Thymus (tissue), 11 donors: ENCODE data around the gene FBN2. TPM values are rescaled to one million over a fixed set of nuclear protein-coding genes. Genes with fewer than 3 reads are reported as not detected.
A peak's percentile ranks its signal among the peaks of the same experiment; 100 is the strongest.

ENCODE experiments used
- DNase-seq, 9 donors: peaks; one replicate each; pipeline ENCODE4 v3.0.0-alpha.2; 2013; ENCODE audit warnings: low spot score in 9 of 9, low read depth in 6 of 9, missing footprints in 1 of 9
- H3K27ac ChIP-seq, 2 donors: one replicate each; pipeline ENCODE4 v1.5.1; 2013; ENCODE audit warnings: control low read depth in 1 of 2, low read depth in 1 of 2, low read length in 1 of 2, mild to moderate bottlenecking in 1 of 2, moderate library complexity in 1 of 2
- H3K27me3 ChIP-seq, 2 donors: one replicate each; pipeline ENCODE4 v1.5.1; 2013; ENCODE audit warnings: low read length in 1 of 2; ENCODE audit not compliant: control insufficient read depth in 2 of 2, insufficient read depth in 1 of 2
- H3K36me3 ChIP-seq, 2 donors: one replicate each; pipeline ENCODE4 v1.5.1; 2013; ENCODE audit warnings: low read length in 1 of 2, mild to moderate bottlenecking in 1 of 2, moderate library complexity in 1 of 2; ENCODE audit not compliant: control insufficient read depth in 2 of 2, insufficient read depth in 2 of 2
- H3K4me1 ChIP-seq, 2 donors: one replicate each; pipeline ENCODE4 v1.5.1; 2013; ENCODE audit warnings: low read length in 2 of 2; ENCODE audit not compliant: control insufficient read depth in 2 of 2, insufficient read depth in 2 of 2
- H3K4me3 ChIP-seq, 2 donors: one replicate each; pipeline ENCODE4 v1.5.1; 2013; ENCODE audit warnings: low read length in 2 of 2, control low read depth in 1 of 2, mild to moderate bottlenecking in 1 of 2
- H3K9me3 ChIP-seq, 2 donors: one replicate each; pipeline ENCODE4 v1.5.1; 2013; ENCODE audit warnings: low read length in 1 of 2, mild to moderate bottlenecking in 1 of 2; ENCODE audit not compliant: control insufficient read depth in 2 of 2, insufficient read depth in 1 of 2
- WGBS: extraction: QIAGEN DNeasy Blood & Tissue Kit; methylation state at CpG from one replicate; pipeline ENCODE4 v1.1.7; 2013; 5-methylcytosine and 5-hydroxymethylcytosine counted together
- polyA plus RNA-seq: library from polyadenylated mRNA; stranded (reverse); fragments of 200-250 nt; gene quantifications from one replicate; pipeline ENCODE4 v1.2.3, GENCODE V29; 2013
- total RNA-seq: library from RNA; stranded (reverse); fragments of 120-200 nt; gene quantifications from one replicate; pipeline ENCODE4 v1.2.4, GENCODE V29; 2013
- donor health status: healthy.

The FBN2 gene
- total and polyA plus RNA-seq, 2 donors = 0.23 to 5.5 TPM

DNA sequence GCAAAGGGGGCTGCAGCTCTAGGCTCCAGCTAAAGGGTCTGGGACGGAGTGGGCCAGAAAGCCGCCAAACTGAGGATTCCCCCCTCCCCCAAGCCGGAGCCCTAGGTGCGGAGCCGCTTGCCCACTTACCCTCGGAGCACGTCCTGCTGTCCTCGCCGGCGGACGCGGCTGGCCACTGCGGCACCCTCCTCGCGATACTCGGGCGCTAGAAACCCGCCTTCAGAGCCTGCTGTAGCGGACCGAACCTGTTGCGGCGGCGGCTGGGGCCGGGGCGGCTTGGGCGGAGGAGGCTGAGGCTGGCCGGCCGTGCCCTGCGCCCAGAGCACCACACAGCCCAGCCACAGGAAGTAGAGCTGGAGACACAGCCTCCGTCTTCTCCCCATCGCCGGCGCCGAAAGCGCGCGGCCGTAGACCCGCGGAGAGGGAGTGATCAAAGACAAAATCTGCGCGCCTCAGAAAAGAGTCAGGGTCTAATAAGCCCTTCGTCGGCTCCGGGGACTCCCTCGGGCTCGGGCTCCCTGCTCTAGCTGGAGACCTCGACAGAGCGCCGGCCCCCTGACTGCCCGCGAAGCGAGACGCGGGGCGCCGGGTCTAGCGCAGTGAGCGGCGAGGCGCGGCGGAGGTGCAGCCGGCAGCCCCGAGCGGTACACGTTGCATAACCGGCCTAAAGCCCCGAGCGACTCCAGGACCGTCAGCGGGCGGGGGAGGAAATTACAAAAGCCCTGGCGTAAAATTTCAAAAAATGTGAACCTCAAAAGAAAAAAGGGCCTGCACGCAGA lies 635 bp downstream of the FBN2 start:
- Histone ChIP-seq H3K9me3 (peaks cover 3 to 9% of the 10 kb centered on the region in 2 donors), H3K36me3 (no peaks in the 10 kb centered on the region), H3K4me3 (peak overlapping the region; percentile 25 to 31), H3K27ac (no peak overlapping the region), H3K4me1 (peaks cover 0 to 15% of the 10 kb centered on the region in 2 donors), H3K27me3 (peaks cover 33 to 49% of the 10 kb centered on the region in 2 donors)
- 2% methylated on average over 75 of the region's 75 CpGs for WGBS
- peak in 1 of 9 donors; percentile 25 for DNase-seq

GRCh38 chr5:128536254-128537220 lies 1.5 kb downstream of the FBN2 start:
- H3K27me3 ChIP-seq = peaks cover 33 to 49% of the 10 kb centered on the region in 2 donors
- H3K36me3 ChIP-seq = no peaks in the 10 kb centered on the region
- peaks cover 3 to 9% of the 10 kb centered on the region in 2 donors for H3K9me3 ChIP-seq
- no peak for DNase-seq
- H3K4me3 ChIP-seq = peak overlapping the region; percentile 25 to 31
- peaks cover 0 to 15% of the 10 kb centered on the region in 2 donors for H3K4me1 ChIP-seq
- 64% methylated on average over 58 of the region's 58 CpGs for WGBS
- no peak overlapping the region for H3K27ac ChIP-seq

- Histone ChIP-seq H3K4me1 (peaks cover 0 to 15% of the 10 kb centered on the region in 2 donors), H3K27me3 (peaks cover 33 to 49% of the 10 kb centered on the region in 2 donors), H3K9me3 (peaks cover 3 to 9% of the 10 kb centered on the region in 2 donors), H3K27ac (no peak overlapping the region), H3K36me3 (no peaks in the 10 kb centered on the region), H3K4me3 (no peak overlapping the region)
- no peak for DNase-seq
- WGBS = 91% methylated on average over 1 of the region's 1 CpG
Measured at GRCh38 chr5:128535251-128535650, 2.8 kb downstream of the FBN2 start.

- no peaks in the 10 kb centered on the region for H3K36me3 ChIP-seq
- H3K27ac ChIP-seq = no peak overlapping the region
- H3K4me1 ChIP-seq = peaks cover 0 to 15% of the 10 kb centered on the region in 2 donors
- no peak overlapping the region for H3K4me3 ChIP-seq
- H3K9me3 ChIP-seq = peaks cover 3 to 9% of the 10 kb centered on the region in 2 donors
- WGBS = 93% methylated on average over 6 of the region's 6 CpGs
- no peak for DNase-seq
- peaks cover 33 to 47% of the 10 kb centered on the region in 2 donors for H3K27me3 ChIP-seq
Measured at GRCh38 chr5:128534726-128535125, 3.3 kb downstream of the FBN2 start.

- no peak for DNase-seq
- no peak overlapping the region for H3K4me3 ChIP-seq
- peaks cover 0 to 9% of the 10 kb centered on the region in 2 donors for H3K4me1 ChIP-seq
- 92% methylated on average over 3 of the region's 3 CpGs for WGBS
- peaks cover 18 to 30% of the 10 kb centered on the region in 2 donors for H3K27me3 ChIP-seq
- H3K27ac ChIP-seq = no peak overlapping the region
- peaks cover 0 to 1% of the 10 kb centered on the region in 2 donors for H3K9me3 ChIP-seq
- H3K36me3 ChIP-seq = no peaks in the 10 kb centered on the region
Measured at GRCh38 chr5:128532776-128533175, 5.3 kb downstream of the FBN2 start.

DNA sequence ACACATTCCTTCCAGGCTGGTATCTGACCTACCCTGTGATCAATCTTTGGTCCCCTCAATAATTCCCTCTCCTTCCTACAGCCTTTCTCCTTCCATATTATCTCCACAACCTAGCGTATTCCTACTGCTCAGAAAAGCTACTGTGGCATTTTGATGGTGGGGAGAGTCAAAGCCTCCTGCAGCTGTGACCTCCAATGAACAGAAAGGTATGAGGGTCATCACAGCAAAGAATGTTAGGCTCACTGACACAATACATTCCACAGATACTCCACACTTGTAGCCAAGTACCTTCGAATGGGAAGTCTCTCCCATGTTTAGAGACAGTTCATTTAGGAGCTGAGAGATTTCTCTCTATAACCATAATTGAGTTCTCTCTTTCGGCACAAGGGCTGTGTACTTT lies 5.9 kb downstream of the FBN2 start:
- Histone ChIP-seq H3K36me3 (no peaks in the 10 kb centered on the region), H3K4me1 (peaks cover 0 to 4% of the 10 kb centered on the region in 2 donors), H3K27me3 (peaks cover 11 to 23% of the 10 kb centered on the region in 2 donors), H3K9me3 (peaks cover 0 to 1% of the 10 kb centered on the region in 2 donors), H3K27ac (no peak overlapping the region), H3K4me3 (no peak overlapping the region)
- DNase-seq = no peak
- WGBS = 57% methylated on average over 3 of the region's 3 CpGs

GRCh38 chr5:128528637-128529255 lies 9.3 kb downstream of the FBN2 start:
- Histone ChIP-seq H3K4me1 (no peaks in the 10 kb centered on the region), H3K27ac (no peak overlapping the region), H3K36me3 (no peaks in the 10 kb centered on the region), H3K9me3 (no peaks in the 10 kb centered on the region), H3K4me3 (no peak overlapping the region), H3K27me3 (no peaks in the 10 kb centered on the region)
- DNase-seq = no peak
- 85% methylated on average over 5 of the region's 5 CpGs for WGBS

GRCh38 chr5:128528126-128528525 lies 9.9 kb downstream of the FBN2 start:
- 91% methylated on average over 2 of the region's 2 CpGs for WGBS
- Histone ChIP-seq H3K36me3 (no peaks in the 10 kb centered on the region), H3K27ac (no peak overlapping the region), H3K4me1 (no peaks in the 10 kb centered on the region), H3K27me3 (no peaks in the 10 kb centered on the region), H3K4me3 (no peak overlapping the region), H3K9me3 (no peaks in the 10 kb centered on the region)
- DNase-seq = no peak
